HCT116 (cell line): ENCODE results near the gene SPOP.

Experiments
- CEBPB ChIP-seq: IDR thresholded peaks from 2 replicates; pipeline ENCODE4 v1.6.1; 2012; ENCODE audit warnings: low read depth
- CTCF ChIP-seq, 3 experiments: fragments of 200-600 bp in 1 of 3; sonication (generic) in 1 of 3; IDR thresholded peaks in 2 of 3; conservative IDR thresholded peaks in 1 of 3; 2 replicates each; pipeline ENCODE4 v1.5.1; 2012 to 2017; ENCODE audit warnings: low read depth in 2 of 3, low read length in 2 of 3, antibody characterized with exemption in 1 of 3, borderline replicate concordance in 1 of 3, control low read depth in 1 of 3, mild to moderate bottlenecking in 1 of 3, mixed read lengths in 1 of 3, mixed run types in 1 of 3, moderate library complexity in 1 of 3; ENCODE audit not compliant: insufficient read depth in 1 of 3
- ELF1 ChIP-seq: IDR thresholded peaks from 2 replicates; pipeline ENCODE4 v1.6.1; 2012; ENCODE audit warnings: low read depth, borderline replicate concordance
- EZH2 ChIP-seq: fragments of 200-600 bp; sonication (generic); IDR thresholded peaks from 2 replicates; pipeline ENCODE4 v1.6.1; 2017; ENCODE audit warnings: antibody characterized with exemption, mixed run types
- JUND ChIP-seq: IDR thresholded peaks from 2 replicates; pipeline ENCODE4 v1.6.1; 2012
- POLR2A ChIP-seq: IDR thresholded peaks from 2 replicates; pipeline ENCODE4 v1.7.0; 2011; ENCODE audit warnings: borderline replicate concordance; ENCODE audit not compliant: insufficient read depth, insufficient read length; ENCODE audit errors: extremely low read depth
- POLR2AphosphoS5 ChIP-seq: IDR thresholded peaks from 2 replicates; pipeline ENCODE4 v1.6.1; 2011; ENCODE audit warnings: mild to moderate bottlenecking, low read depth, low read length, moderate library complexity
- RAD21 ChIP-seq: IDR thresholded peaks from 2 replicates; pipeline ENCODE4 v1.6.1; 2012; ENCODE audit warnings: low read depth, mild to moderate bottlenecking
- REST ChIP-seq: IDR thresholded peaks from 2 replicates; pipeline ENCODE4 v1.6.1; 2012; ENCODE audit warnings: low read depth
- YY1 ChIP-seq: IDR thresholded peaks from 2 replicates; pipeline ENCODE4 v1.6.1; 2011; ENCODE audit warnings: low read length, low read depth, moderate library complexity, mild to moderate bottlenecking; ENCODE audit not compliant: insufficient replicate concordance; ENCODE audit errors: extremely low read depth
- TF ChIP-seq, protein P1 (sequence below): IDR thresholded peaks from 2 replicates; pipeline ENCODE4 v1.6.1; 2012

DNA sequence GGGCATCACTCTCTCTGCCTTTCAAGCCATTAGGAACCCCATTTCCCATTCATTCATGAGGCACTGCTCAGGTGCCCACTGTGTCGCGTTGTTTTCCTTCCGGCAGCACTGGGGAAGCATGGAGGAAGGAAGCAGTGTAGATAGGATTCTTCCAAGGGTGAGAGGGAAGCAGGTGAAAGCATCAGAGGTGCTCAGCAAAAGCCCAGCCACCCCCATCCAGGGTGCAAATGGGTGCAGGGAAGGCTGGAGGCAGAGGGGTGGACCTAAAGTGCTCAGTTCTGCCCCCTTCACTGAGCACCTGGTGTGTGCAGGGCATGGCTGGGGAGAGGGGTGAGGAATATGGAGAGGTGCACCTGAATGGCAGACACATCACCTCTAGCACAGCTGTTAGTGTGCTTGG lies 105.7 kb downstream of the SPOP start:
- TF ChIP-seq CEBPB, result no peak
- TF ChIP-seq CTCF (IDR thresholded peaks at IDR 0.05 in 2 of 3, conservative IDR thresholded peaks at IDR 0.05 in 1 of 3; ENCODE audit: borderline replicate concordance in 1 of 3, insufficient read depth in 1 of 3, low read depth in 2 of 3, low read length in 2 of 3), result no peak
- TF ChIP-seq EZH2, result no peak
- TF ChIP-seq POLR2AphosphoS5, result no peak
- no peak for TF ChIP-seq RAD21
- TF ChIP-seq POLR2A, result no peak
- TF ChIP-seq, protein P1, sequence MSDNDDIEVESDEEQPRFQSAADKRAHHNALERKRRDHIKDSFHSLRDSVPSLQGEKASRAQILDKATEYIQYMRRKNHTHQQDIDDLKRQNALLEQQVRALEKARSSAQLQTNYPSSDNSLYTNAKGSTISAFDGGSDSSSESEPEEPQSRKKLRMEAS, result no peak
- no peak for TF ChIP-seq YY1
- TF ChIP-seq JUND, result no peak
- no peak for TF ChIP-seq ELF1
- no peak for TF ChIP-seq REST
